ENCODE results near the gene SSTR3.

Gene SSTR3

DNA sequence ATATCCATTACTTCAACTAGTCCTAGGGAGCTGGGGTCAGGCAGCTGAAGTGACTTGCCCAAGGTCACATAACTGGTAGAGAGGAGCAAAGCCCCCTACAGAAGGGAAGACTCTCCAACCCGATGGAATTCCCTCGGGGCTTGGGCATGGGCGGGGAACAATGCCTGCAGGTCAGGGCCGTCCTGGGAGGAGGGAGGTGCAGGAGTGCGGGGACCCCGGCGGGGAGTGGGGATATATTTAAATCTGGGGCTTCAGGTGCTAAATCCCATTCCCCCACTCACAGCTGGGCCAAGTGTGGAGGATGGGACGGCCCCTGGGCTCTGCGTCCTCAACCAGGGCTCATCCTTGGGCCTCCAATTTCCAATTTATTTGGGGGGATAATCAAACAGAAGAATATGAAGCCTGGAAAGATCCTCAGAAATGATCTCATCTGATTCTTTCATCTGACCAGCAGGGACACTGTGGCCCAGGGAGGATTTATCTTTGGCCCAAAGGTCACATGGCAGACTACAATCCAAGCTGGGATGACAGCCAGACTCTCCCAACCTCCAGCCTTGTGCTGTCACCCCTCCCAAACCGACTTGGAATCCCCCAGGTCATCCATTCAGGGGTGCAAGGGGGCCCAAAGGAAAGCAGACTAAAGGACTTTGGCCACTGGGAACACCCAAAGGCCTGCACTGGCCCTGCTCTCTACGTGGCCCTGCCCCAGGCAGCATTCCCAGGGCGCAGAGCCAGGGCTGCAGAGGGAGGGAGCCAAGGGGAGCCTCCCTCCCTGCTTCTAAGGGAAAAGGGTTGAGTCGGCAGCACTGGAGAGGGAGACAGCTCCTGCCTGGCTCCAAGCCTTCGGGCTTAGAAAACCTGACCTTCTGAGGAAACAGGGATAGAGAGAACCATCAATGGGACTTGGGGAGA lies 15.5 kb downstream of the SSTR3 start:
- DNase-seq (ENCODE audit: low spot score): no peak

DNA sequence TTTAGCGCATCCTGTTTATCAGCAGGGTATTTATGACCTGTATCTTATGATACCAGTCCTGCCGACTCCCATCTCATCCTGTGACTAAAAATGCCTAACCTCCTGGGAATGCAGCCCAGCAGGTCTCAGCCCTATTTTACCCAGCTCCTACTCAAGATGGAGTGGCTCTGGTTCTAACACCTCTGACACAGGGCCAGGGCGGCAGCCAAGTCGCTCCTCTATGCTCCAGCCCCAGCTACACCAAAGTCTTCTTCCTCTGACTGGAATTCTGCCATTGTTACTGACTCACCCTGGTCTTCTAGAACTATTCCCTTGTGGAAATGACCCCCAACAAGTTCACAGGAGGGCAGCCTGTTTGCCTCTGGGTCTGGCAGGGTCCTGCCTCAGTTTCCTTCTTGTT lies 16.4 kb downstream of the SSTR3 start:
- DNase-seq (ENCODE audit: low spot score): no peak

DNA sequence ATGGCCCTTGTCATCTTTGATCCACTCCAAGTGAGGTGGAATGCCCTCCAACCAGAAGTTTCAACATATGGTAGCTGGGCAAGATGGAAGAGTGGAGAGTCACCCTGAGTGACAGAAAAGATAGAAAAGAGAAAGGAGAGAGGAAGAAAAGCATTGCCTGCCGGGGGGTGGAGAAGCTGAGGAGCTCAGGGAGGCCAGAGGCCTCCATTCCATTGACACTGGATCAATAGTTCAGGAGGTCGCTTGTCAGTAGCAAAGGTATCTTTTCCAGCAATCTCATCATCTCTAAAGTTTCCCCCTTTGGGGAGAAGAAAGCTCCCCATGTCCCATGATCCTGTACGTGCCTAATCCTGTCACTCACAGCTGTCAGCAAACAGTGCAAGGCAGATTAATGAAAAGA lies 17.5 kb downstream of the SSTR3 start:
- no peak for DNase-seq (ENCODE audit: low spot score)

DNA sequence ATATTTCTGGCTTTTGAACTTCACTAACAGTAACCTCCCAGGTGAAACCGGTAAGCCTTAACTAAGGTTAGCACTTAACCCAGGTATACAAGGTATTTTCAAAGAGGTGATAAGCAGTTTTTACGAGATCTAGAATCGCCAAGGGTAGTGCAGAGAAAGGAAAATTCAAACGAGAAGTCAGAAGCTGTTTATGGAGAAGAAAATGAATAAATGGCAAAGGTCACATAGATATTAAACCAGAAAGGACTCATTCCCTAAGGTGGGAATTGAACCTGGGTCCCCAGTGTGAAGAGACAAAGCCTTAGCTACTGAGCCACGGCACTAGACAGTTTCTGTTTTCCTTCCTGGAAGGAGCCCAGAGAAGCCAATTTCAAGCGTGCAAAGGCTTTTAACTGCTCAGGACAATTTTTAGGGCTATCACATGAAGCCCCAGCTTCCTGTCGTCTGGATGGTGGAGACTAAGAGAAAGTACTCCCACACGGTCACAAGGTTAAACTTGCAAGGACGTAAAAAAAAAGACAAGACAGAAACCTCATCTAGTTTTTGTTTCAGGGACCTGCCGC lies 18.6 kb downstream of the SSTR3 start:
- no peak for DNase-seq (ENCODE audit: low spot score)

DNA sequence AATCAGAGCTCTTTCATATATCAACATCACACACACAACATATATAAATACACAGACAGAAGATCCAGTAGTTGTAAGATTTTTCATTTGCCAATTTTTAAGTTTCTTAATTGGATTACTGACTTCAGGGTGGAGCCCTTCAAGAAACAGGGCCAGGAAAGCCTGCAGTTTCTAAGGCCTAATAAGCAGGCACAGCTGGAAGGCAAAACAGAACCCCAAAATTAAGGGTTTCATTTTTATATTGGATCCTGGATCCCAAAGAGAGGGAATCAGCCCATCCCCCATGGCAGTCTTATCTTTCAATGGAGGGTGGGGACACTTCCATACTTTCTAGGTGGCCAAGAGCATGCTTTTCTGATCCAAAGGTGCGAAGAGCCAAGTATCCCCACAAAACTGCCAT lies 19.5 kb downstream of the SSTR3 start:
- DNase-seq (ENCODE audit: low spot score): no peak

DNA sequence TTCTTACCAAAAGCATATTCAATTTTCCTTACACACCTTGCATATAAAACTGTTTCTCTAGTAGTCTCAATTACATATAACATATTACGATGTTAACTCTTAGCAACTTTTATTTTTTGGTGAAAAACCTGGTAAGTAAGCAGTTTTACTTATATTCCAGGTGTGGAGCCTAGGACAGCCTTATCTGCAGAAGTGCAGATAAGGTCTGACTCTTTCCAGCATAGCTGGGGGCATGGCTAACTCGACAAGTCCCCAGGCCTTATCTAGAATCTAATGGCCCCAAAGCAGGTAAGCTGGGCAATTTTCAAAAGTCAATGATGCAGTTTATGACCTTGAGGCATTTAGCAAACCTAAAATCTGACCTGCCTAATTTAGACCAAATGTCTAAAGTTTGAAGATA lies 20.1 kb downstream of the SSTR3 start:
- no peak for DNase-seq (ENCODE audit: low spot score)

DNA sequence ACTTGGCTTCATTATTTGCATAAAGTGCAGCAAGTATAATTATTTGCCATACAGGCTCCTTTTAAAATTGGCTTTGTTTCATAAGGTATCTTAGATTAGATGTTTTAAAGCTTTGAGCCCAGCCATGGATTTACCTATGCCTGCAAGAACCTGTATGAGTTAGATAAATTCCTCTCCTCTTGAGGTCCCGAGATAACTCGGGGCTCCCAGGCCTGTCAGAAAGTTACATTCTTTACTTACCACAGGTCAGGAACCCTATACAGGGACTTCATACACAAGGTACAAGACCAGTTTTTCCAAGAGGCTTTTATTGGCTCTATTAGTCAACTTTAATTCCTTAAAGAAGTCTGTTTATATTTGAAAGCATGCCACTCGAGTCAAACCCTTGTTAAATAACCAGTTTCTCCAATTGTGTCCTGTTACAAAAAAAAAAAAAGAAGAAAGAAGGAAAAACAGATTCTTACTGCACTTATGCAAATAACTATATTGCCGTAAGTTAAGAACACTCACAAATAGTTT lies 22.0 kb downstream of the SSTR3 start:
- DNase-seq (ENCODE audit: low spot score): no peak

DNA sequence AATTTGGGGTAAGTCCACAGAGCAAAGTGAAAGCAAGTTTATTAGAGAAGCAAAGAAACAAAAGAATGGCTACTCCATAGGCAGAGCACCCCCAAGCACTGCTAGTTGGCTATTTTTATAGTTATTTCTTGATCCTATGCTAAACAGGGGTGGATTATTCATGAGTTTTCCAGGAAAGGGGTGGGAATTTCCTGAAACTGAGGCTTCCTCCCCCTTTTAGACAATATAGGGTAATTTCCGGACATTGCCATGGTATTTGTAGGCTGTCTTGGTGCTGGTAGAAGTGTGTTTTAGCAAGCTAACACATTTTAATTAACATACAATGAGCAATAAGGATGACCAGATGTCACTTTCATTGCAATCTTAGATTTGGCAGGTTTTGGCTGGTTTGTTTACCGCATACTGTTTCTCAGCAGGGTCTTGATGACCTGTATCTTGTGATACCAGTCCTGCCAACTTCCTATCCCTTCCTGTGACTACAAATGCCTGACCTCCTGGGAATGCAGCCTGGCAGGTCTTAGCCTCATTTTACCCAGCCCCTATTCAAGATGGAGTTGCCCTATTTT lies 23.3 kb downstream of the SSTR3 start:
- DNase-seq (ENCODE audit: low spot score): no peak

DNA sequence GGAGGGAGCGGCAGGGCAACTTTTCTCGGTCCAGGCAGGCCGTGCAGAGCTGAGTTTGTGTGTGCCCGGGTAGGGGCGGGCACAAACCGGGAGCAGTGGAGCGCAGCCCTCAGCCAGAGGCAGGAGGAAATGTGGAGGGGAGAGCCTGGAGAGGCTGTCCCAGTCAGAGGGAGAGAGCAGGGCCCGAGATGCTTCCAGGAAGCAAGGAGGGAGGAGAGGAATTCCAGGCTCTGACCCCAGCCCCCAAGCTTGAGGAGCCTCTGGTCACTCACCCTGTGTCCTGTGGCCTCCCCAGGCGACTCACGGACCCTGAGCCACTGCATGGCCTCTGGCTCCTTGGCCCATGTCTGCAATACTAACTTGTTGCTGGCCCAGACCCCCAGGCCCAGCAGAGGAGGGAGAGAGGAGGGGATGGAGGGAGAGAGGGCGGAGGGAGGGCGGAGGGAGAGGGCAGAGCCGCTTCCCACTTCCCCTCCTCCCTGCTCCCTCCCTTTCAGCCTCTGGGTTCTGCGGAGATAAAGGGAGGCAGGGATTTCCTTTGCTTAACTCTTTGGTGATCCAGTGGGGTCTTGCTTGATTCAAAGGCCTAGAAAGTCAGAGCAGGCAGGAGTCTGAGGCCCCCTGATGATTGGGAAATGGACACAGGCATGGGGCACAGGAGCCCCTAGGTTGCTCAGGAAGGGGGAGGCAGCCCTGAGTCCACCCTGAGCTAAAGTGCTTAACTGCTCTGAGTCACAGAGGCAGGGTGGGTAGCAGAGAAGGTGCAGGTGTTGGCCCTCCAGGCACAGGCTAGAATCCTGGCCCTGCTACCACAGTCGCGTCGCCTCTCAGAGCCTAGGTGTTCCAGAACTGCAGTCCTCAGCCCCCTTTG lies 24.2 kb downstream of the SSTR3 start, which contains the start of gene C1QTNF6:
Gene C1QTNF6, minus strand, starts transcription at position 357 of the 871 bp plus-strand sequence. Its CDS starts 34 bp downstream, at position 323.
- DNase-seq (ENCODE audit: low spot score): no peak

DNA sequence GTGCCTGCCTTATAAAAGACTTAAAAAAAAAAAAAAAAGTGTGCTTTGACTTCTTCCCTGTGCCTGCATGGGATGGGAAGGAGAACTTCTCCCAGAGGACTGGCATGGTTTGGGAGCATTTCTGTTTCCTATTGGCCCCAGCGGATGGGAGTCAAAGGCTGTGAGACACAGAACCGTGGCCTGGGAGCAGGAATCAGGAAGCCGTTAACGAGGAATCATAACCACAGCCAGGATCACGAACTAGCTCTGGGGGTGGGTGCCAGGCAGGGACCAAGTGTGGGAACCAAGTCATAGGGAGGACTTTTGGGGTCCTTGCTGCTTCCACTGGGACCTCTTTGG lies 24.8 kb downstream of the SSTR3 start:
- no peak for DNase-seq (ENCODE audit: low spot score)

DNA sequence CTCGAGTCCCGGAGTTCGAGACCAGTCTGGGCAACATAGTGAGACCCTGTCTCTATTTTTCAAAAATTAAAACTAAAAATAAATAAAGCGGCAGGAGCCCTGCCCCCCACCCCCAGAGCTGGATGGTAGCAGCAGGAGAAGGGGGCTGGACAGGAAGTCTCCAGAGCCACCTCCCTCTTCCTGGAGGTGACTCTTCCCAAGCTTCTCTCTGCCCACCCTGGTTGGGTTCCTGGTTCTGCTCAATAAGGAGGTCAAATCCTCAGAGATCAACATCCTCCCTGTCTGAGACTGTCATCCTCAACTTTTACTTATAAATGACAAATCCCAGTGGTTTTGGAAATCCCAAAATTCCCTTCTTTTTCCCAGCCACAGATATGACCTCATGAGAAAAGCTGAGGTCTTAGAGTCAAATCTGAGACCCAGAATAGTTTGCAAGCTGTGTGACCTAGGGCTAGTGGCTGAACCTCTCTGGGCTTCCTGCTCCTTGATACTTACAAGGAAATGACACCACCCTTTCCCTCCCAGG lies 25.2 kb downstream of the SSTR3 start:
- no peak for DNase-seq (ENCODE audit: low spot score)

DNA sequence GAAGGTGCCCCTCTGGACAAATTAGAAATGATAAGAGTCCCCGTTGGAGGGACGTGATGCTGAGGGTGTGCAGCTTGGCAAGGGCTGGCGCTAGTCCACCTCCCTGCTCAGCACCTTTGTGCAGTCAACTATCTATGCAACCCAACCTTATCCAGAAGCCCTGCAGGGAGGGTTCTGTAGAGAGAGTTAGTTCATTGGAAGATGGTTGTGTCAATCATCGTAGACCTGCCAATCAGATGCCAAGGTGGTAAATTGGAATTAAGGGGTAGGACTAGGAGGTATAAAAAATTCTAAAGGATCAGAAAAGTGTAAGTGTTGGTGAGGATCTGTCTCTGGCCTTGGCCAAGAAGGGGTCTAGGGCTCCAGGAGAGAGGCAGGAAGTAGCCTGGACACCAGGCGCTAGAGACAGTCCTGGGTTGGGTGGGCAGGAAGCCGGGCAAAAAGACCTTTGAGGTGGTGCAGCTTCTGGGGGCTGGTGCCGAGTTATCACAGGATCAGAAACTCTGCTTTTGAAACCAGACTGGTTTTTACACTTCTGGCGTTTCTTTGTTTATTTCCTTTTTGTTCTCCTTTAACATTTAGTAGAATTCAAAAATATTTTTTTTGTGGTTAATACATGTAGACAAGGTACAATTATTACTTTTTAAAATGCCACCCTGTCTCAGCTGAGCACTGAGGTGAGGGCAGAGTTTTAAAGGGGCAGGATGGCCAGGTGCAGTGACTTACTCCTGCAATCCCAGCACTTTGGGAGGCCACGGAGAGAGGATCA lies 25.9 kb downstream of the SSTR3 start:
- peak; percentile 85 for DNase-seq (ENCODE audit: low spot score)

DNA sequence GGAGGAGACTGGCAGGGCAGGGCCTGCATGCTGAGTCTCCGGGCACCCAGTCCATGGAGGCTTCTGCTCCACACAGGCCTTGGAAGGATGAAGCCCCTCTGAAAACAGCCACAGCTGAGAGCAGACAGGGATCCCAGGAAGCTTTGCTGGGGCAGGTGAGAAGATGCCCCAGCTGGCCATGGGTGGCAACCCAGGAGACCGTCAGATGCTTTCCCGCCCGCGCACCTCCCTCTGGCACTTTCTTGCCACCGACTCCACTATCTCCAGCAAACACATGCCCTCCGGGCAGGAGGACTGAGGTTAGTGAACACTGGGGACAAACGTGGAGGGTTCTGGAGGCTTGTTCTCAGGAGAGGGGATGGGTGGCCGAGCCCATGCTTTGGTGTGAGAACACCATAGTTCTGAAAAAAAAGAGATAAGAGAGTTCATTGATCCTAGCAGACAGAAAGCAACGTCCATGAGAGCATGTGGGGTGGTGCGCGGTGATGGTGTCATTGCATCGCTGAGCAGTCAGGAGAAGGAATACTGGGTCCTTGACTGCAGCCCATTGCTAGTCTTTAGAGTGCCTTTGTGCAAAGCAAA lies 26.5 kb downstream of the SSTR3 start:
- no peak for DNase-seq (ENCODE audit: low spot score)

DNA sequence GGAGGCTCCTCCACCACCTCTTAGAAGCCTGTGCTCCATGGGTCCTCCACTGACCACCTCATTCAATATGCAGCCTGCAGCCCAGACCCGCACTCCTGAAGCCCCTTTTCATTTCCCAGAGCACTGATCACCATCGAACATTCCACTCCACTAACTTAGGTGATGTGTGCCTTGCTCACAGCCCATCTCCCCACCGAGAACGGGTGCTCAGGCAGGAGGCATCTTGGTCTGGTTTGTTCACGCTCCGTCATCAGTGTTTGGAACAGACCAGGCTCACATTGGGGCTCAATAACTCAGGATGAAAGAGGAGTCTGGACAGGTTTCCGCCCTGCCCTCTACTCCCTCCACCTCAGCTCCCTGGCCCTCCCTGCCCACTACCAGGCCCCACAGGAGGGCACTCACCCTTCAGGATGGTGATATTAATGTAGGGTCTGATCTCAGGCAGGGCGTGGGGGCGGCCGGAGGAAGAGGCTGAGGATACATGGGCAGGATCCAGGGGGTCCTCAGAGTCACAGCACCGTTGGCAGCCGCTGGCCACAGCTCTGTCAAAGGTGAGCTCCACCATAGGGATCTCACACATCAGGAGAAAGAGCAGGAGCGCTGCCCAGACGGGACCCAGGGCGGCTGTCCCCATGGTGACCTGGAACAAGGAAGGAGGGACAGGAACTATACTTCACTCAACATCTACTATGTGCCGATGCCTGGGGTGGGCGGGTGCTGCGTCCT lies 27.3 kb downstream of the SSTR3 start:
- no peak for DNase-seq (ENCODE audit: low spot score)

DNA sequence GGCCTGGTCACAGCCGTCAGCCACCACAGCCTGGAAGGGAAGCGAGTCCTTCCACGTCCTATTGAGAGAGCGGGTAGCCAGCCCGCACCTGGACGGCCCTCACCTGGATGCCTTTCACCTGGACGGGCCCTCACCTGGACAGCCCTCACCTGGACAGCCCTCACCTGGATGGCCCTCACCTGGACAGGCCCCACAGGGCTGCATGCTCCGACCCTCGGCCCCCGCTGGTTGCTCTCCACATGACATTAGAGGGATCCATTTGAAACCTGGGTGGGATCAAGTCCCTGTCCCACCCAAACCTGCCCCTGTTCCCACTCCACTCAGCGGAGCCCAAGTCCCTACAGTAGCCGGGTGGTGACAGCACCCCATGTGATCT lies 27.9 kb downstream of the SSTR3 start:
- DNase-seq (ENCODE audit: low spot score): no peak

DNA sequence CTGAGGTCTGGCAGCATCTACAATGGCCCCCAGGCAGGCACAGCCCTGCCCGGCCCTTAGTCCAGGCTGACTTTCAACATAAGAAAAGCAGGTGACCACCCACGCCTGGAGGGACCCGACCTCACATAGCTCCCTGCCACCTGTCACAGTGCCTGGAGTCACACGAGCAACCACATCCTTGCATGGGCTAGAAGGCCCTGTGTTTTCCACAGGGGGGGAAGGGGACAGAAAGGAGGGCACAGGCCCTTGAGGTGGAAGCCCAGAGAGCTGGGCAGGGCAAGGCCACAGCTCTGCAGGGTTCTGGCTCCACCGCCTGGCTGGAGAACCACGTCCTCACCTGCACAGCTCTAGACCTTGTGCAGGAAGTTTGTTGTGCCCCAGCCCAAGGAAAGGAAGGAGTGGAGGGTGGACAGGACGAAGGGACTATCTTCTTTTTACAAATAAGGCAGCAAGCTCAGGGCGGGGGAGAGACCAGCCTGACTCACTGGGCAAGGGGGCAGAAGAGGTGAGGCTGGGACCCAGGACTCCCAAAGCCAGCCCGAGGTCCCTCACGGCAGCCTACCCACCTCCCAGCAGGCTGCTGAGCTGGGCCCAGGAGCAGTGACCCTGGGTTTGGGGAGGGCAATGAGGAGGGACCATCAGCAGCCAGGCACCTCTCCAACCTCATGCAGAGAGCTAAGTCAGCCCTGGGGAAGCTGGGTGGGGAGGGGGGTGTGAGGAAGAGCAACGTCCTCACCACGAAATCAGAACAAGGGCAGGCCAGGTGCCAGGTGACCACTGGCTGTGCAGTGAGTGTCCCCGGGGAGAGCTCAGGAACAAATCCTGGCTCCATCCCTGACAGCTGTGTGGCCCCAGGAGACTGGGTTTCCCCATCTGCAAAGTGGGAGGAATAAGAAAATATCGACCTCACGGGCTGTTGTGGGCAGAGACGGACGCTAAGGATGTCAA lies 28.6 kb downstream of the SSTR3 start:
- DNase-seq (ENCODE audit: low spot score): no peak

DNA sequence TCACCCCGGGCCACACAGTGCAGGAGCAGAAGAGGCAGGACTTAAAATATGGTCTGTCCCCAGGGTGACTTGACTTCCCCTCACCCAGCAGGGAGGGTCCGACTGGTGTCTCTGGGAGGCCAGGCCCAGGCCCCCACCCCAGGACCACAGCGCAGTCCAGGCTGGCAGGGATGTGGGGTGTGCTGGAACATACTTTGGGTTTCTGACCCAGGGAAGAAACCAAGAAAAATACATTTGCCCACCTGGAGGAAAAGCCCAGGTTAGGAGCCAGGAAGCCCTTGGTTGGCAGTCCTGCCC lies 29.4 kb downstream of the SSTR3 start:
- no peak for DNase-seq (ENCODE audit: low spot score)

DNA sequence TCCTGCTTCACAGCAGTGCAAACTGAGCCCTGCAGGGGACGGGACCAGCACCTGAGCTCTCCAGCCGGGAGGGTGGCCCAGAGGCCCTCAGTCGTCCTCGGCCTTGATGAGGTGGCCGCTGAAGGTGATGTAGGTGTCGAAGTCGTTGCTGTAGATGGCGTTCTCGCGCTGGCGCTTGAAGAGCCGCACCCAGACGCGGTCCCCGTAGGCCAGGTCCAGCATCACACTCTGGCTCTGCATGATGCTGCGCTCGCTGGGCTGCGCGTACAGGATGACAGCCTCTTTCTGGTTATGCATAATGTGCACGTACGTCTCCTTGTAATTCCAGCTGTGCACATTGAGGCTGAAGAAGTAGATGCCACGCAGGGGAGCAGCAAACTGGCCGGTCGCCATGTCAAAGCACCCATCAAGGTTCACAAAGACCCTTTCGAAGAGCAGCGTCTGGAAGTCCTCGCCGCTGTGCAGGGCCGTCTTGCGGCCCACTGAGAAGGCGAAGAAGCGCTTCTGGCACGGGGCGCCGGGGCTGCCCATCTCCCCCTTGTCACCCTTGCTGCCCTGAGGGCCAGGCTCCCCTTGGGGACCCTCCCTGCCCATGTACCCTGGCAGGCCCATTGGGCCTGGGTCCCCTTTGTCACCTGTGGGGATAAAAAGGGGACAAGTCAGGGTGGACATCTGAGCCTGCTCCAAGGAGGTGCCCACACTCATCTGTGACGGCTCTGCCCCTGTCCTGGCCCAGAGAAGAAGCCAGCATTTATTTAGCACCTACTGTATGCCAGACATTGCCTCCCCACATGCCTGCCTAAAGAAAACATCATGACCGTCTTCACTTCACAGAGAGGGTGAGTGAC lies 30.0 kb downstream of the SSTR3 start:
- DNase-seq (ENCODE audit: low spot score): no peak
